NCI-H2107 (cell line): ENCODE measurements around the gene TMEM255A.
"Not testable (repeated sequence)": the region's sequence is repeated elsewhere in the genome, so short reads cannot be mapped to it uniquely, and the experiment has no call there.

Source experiments
- DNase-seq: peaks from one replicate; lab custom pipeline; 2025; lab: John Stamatoyannopoulos, UW

TMEM255A gene

GRCh38 chrX:120310861-120311726 lies at the start of gene TMEM255A:
Gene TMEM255A, minus strand, starts transcription at chrX:120311461. Its CDS starts 152 bp downstream, at chrX:120311309.
- no peak for DNase-seq

- DNase-seq, result no peak
Observed at GRCh38 chrX:120358737-120359456, 47.6 kb upstream of the TMEM255A start.

GRCh38 chrX:120357186-120357585 lies 45.9 kb upstream of the TMEM255A start:
- no peak for DNase-seq

- DNase-seq, result no peak
Observed at GRCh38 chrX:120356084-120356483, 44.8 kb upstream of the TMEM255A start.

- DNase-seq, result no peak
Observed at GRCh38 chrX:120350450-120351138, 39.3 kb upstream of the TMEM255A start.

GRCh38 chrX:120344566-120344965 lies 33.3 kb upstream of the TMEM255A start:
- not testable (repeated sequence) for DNase-seq

- no peak for DNase-seq
Observed at GRCh38 chrX:120336899-120337298, 25.6 kb upstream of the TMEM255A start.

GRCh38 chrX:120335289-120335688 lies 24.0 kb upstream of the TMEM255A start:
- no peak for DNase-seq

GRCh38 chrX:120334603-120335002 lies 23.3 kb upstream of the TMEM255A start:
- DNase-seq, result no peak

- DNase-seq, result no peak
Observed at GRCh38 chrX:120334151-120334550, 22.9 kb upstream of the TMEM255A start.

GRCh38 chrX:120332394-120332793 lies 21.1 kb upstream of the TMEM255A start:
- no peak for DNase-seq

- DNase-seq, result no peak
Observed at GRCh38 chrX:120331116-120331515, 19.9 kb upstream of the TMEM255A start.

- no peak for DNase-seq
Observed at GRCh38 chrX:120321520-120322281, 10.4 kb upstream of the TMEM255A start.

GRCh38 chrX:120318411-120318810 lies 7.2 kb upstream of the TMEM255A start:
- no peak for DNase-seq

- no peak for DNase-seq
Observed at GRCh38 chrX:120316587-120317283, 5.5 kb upstream of the TMEM255A start.

GRCh38 chrX:120315776-120316175 lies 4.5 kb upstream of the TMEM255A start:
- no peak for DNase-seq

GRCh38 chrX:120311727-120312063 lies 434 bp upstream of the TMEM255A start:
- no peak for DNase-seq

GRCh38 chrX:120309873-120310705 lies 1.2 kb downstream of the TMEM255A start:
- no peak for DNase-seq

- DNase-seq, result peak; percentile 70
Observed at GRCh38 chrX:120308959-120309872, 2.0 kb downstream of the TMEM255A start.
